Osteoblast (primary cell): ENCODE data around the gene GRWD1. TPM values are rescaled to one million over a fixed set of nuclear protein-coding genes. Genes with fewer than 3 reads are reported as not detected.

Experiments used
- DNase-seq: peaks from one replicate; pipeline ENCODE4 v3.0.0; 2011; ENCODE audit warnings: low spot score, mixed read lengths; ENCODE audit not compliant: insufficient read length; ENCODE audit errors: missing footprints
- H2AFZ ChIP-seq: 2 replicates; pipeline ENCODE4 v1.6.0; 2011; ENCODE audit warnings: mild to moderate bottlenecking, low read length
- H3K27ac ChIP-seq: 2 replicates; pipeline ENCODE4 v1.5.1; 2011; ENCODE audit warnings: mild to moderate bottlenecking, low read depth, low read length, moderate library complexity
- H3K27me3 ChIP-seq: 2 replicates; pipeline ENCODE4 v1.6.0; 2012; ENCODE audit warnings: mild to moderate bottlenecking, control low read depth, inconsistent platforms, low read length, moderate library complexity; ENCODE audit not compliant: insufficient read depth
- H3K36me3 ChIP-seq: 2 replicates; pipeline ENCODE4 v1.5.1; 2011; ENCODE audit warnings: mild to moderate bottlenecking, low read length, control low read depth, moderate library complexity; ENCODE audit not compliant: insufficient read depth
- H3K4me1 ChIP-seq: 2 replicates; pipeline ENCODE4 v1.5.1; 2011; ENCODE audit warnings: mild to moderate bottlenecking, low read length, control low read depth, moderate library complexity; ENCODE audit not compliant: insufficient read depth
- H3K4me2 ChIP-seq: 2 replicates; pipeline ENCODE4 v1.6.0; 2011; ENCODE audit warnings: mild to moderate bottlenecking, low read length; ENCODE audit not compliant: insufficient read depth
- H3K4me3 ChIP-seq: fragments of 200-600 bp; sonication (generic); 3 replicates; pipeline ENCODE4 v1.5.1; 2012; ENCODE audit warnings: mild to moderate bottlenecking, low read length, inconsistent platforms; ENCODE audit not compliant: insufficient read depth
- H3K79me2 ChIP-seq: 2 replicates; pipeline ENCODE4 v1.6.0; 2012; ENCODE audit warnings: mild to moderate bottlenecking, low read length, control low read depth, inconsistent platforms; ENCODE audit not compliant: insufficient read depth
- H3K9me3 ChIP-seq: 2 replicates; pipeline ENCODE4 v1.5.1; 2011; ENCODE audit warnings: low read depth, low read length, control low read depth
- H4K20me1 ChIP-seq: 2 replicates; pipeline ENCODE4 v1.6.0; 2012; ENCODE audit warnings: mild to moderate bottlenecking, low read length, control low read depth; ENCODE audit not compliant: insufficient read depth
- CTCF ChIP-seq: IDR thresholded peaks from 2 replicates; pipeline ENCODE4 v1.5.1; 2011; ENCODE audit warnings: mild to moderate bottlenecking, low read depth, low read length, moderate library complexity; ENCODE audit errors: extremely low read depth
- total RNA-seq: library from RNA; depleted of rRNA; stranded (reverse); fragments of >200 nt; gene quantifications from 2 replicates; pipeline ENCODE4 v1.2.3, GENCODE V29; 2012

The GRWD1 gene
- total RNA-seq, 1 donor, result 25.0 TPM

- no peak overlapping the region for H3K4me2 ChIP-seq
- peaks cover 12% of the 10 kb centered on the region for H3K79me2 ChIP-seq
- H3K4me1 ChIP-seq, result no peaks in the 10 kb centered on the region
- H3K27me3 ChIP-seq, result no peaks in the 10 kb centered on the region
- no peak overlapping the region for H3K4me3 ChIP-seq
- no peak overlapping the region for H3K27ac ChIP-seq
- peaks cover 13% of the 10 kb centered on the region for H4K20me1 ChIP-seq
- H3K36me3 ChIP-seq, result peaks cover 28% of the 10 kb centered on the region
- peak; percentile 68 for DNase-seq
- no peak overlapping the region for H2AFZ ChIP-seq
- no peak for TF ChIP-seq CTCF
- H3K9me3 ChIP-seq, result no peaks in the 10 kb centered on the region
Measured at GRCh38 chr19:48455908-48456562, 10.3 kb downstream of the GRWD1 start.

- Histone ChIP-seq H3K4me3 (no peak overlapping the region), H3K4me1 (no peaks in the 10 kb centered on the region), H2AFZ (no peak overlapping the region), H4K20me1 (peaks cover 13% of the 10 kb centered on the region), H3K79me2 (peaks cover 12% of the 10 kb centered on the region), H3K9me3 (no peaks in the 10 kb centered on the region), H3K36me3 (peaks cover 25% of the 10 kb centered on the region), H3K27me3 (no peaks in the 10 kb centered on the region), H3K4me2 (no peak overlapping the region), H3K27ac (no peak overlapping the region)
- TF ChIP-seq CTCF, result no peak
- DNase-seq, result no peak
Measured at GRCh38 chr19:48456864-48457263, 11.1 kb downstream of the GRWD1 start.

- no peaks in the 10 kb centered on the region for H3K9me3 ChIP-seq
- peaks cover 21% of the 10 kb centered on the region for H3K36me3 ChIP-seq
- H3K27me3 ChIP-seq, result no peaks in the 10 kb centered on the region
- peaks cover 12% of the 10 kb centered on the region for H3K79me2 ChIP-seq
- H3K4me1 ChIP-seq, result no peaks in the 10 kb centered on the region
- TF ChIP-seq CTCF, result no peak
- H3K4me3 ChIP-seq, result no peak overlapping the region
- DNase-seq, result peak; percentile 37
- no peak overlapping the region for H3K4me2 ChIP-seq
- no peak overlapping the region for H2AFZ ChIP-seq
- H4K20me1 ChIP-seq, result peaks cover 13% of the 10 kb centered on the region
- H3K27ac ChIP-seq, result no peak overlapping the region
Measured at GRCh38 chr19:48458016-48458415, 12.2 kb downstream of the GRWD1 start.

GRCh38 chr19:48461651-48461981 lies 15.8 kb downstream of the GRWD1 start:
- H3K4me2 ChIP-seq, result no peak overlapping the region

More at GRCh38 chr19:48461651-48461981, 15.8 kb downstream of the GRWD1 start:
- Histone ChIP-seq H3K36me3 (peaks cover 10% of the 10 kb centered on the region), H3K4me1 (peaks cover 3% of the 10 kb centered on the region), H3K27ac (no peak overlapping the region), H3K9me3 (no peaks in the 10 kb centered on the region), H4K20me1 (no peaks in the 10 kb centered on the region), H3K79me2 (no peaks in the 10 kb centered on the region), H3K27me3 (no peaks in the 10 kb centered on the region), H2AFZ (no peak overlapping the region), H3K4me3 (no peak overlapping the region)
- no peak for TF ChIP-seq CTCF
- peak; percentile 54 for DNase-seq
